Left renal cortex interstitium (tissue), 4 donors: ENCODE measurements around the gene VWC2. TPM values are rescaled to one million over a fixed set of nuclear protein-coding genes. Genes with fewer than 3 reads are reported as not detected.
A peak's percentile ranks its signal among the peaks of the same experiment; 100 is the strongest.
"Not testable (repeated sequence)": the region's sequence is repeated elsewhere in the genome, so short reads cannot be mapped to it uniquely, and the experiment has no call there.

ENCODE experiments used
- DNase-seq, 4 donors: peaks; one replicate each; pipeline ENCODE4 v3.0.0-alpha.2; 2013; ENCODE audit warnings: low read depth in 4 of 4, low spot score in 2 of 4, missing footprints in 1 of 4
- polyA plus RNA-seq, 4 donors: library from polyadenylated mRNA; unstranded; fragments of 120-200 nt; gene quantifications; one replicate each; pipeline ENCODE4 v1.2.1, GENCODE V29; 2013; ENCODE audit not compliant: insufficient read length in 4 of 4

Gene VWC2
- polyA plus RNA-seq, 4 donors = 0.89 to 1.5 (median 1.2) TPM

GRCh38 chr7:49848211-49848841, 74.9 kb downstream of the VWC2 start:
- no peak for DNase-seq

- DNase-seq = no peak
Observed at GRCh38 chr7:49850921-49851613, 77.6 kb downstream of the VWC2 start.

- DNase-seq = not testable (repeated sequence)
Observed at GRCh38 chr7:49851614-49851934, 78.1 kb downstream of the VWC2 start.

- DNase-seq = peak; percentile 29 to 72 (median 42)
Observed at GRCh38 chr7:49852619-49853462, 79.4 kb downstream of the VWC2 start.

GRCh38 chr7:49855281-49855980, 82.0 kb downstream of the VWC2 start:
- DNase-seq = no peak

GRCh38 chr7:49860293-49860692, 86.9 kb downstream of the VWC2 start:
- no peak for DNase-seq

GRCh38 chr7:49866076-49866735, 92.8 kb downstream of the VWC2 start:
- no peak for DNase-seq

DNA sequence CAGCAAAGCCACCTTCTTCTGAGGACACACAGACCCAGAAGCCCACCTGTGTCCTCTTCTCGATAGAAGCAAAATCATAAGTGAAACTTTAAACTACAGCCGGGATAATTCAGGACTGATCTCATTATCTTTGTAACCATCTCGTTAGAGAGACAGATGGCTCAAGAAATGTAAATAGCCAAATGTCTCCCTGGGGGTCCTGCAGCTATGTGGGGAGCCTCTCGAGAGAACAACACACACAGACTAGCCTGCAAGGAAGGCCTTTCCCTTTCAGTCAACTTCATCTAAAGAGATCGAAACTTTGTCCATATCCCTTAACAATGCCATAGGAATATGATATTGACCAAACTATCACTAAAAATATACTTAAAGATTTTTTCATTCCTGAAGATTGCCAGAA, 93.5 kb downstream of the VWC2 start:
- DNase-seq = no peak

GRCh38 chr7:49873420-49873819, 100.0 kb downstream of the VWC2 start:
- DNase-seq = no peak

DNA sequence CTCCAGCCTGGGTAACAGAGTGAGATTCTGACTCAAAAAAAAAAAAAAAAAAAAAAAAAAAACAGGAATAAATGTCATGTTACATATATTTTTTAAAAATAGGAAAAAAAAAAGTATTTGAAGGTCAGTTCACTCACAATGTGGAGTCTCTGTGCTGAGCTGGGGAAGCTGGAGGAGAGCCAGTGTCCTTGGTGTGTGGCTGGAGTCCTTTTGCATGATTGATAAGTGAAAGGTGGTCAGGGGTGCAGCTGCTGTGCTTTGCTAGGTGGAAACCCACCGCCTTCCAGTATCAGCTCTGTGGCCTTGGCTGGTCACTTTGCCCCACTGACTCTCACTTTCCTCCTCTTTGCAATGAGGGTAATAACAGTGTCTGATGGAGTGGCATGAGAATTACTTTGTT, 101.9 kb downstream of the VWC2 start:
- no peak for DNase-seq

DNA sequence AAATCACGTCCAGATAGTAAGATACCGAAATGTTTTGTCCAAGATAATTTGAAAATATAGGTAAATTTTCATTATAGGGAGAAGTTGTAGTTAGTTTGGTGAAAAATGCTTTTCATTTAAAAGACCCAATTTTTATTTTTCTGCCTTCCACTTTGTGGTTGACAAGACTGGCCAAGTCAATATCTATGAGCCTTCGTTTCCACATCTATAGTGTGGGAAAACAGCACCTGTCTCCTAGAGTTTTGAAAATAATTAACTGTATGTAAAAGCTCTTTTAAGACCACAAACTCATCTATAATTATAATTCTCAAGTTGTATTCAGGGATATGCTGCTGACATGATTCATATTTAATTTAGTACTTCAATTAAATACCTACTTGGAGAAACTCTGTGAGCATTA, 102.8 kb downstream of the VWC2 start:
- no peak for DNase-seq

- DNase-seq = no peak
Observed at GRCh38 chr7:49878089-49878488, 104.7 kb downstream of the VWC2 start.

GRCh38 chr7:49878627-49879026, 105.2 kb downstream of the VWC2 start:
- no peak for DNase-seq

- no peak for DNase-seq
Observed at GRCh38 chr7:49883933-49884332, 110.5 kb downstream of the VWC2 start.

DNA sequence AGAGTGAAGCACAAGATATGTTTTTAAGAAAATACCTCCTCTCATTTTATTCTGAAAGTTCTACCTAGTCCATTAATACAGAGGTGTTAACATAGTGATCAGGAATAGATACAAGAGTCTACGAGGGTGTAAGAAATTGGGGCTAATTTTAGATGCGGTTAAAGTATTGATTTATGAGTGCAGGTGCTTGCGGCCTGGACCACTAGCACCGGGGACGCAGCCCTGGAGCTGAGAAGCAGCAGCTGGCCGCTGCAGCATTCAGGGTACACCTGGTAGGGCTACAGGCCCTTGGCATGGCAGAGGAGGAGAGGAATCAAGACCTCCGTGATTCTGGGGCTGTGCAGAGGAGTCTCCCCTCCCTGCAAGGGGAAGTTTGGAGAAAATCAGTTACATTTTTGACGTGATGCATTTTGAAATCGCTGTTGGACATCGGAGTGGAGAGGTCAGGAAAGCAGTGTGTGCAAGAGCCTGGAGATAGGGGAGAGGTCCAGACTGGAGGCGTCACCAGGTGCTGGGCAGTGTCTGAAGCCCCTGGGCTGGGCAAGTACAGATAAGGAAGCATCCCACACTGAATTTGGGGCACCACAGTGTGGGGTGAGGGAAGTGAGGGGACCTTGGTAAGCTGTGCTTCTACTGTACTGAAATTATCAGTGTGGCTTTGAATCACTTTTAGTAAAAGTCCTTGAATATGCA, 112.3 kb downstream of the VWC2 start:
- no peak for DNase-seq

DNA sequence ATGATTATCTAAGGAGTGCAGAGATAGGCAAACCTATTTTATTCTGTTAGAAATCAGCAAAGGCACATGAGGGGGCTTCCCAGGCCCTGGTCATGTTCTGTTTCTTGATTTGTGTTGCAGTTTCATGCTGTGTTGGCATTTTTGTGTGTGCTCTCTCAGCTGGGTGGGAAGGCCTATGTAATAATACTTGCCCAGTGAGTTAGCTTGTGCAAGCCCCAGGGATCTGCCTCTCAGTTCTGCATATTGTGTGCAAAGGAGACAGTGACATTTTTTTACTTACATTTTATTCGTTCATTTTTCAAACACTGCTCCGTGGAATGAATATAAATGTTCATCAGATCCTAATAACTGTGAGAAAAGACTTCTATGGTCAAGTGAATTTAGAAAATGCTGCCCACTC, 119.0 kb downstream of the VWC2 start:
- no peak for DNase-seq

- no peak for DNase-seq
Observed at GRCh38 chr7:49893131-49893530, 119.7 kb downstream of the VWC2 start.

DNA sequence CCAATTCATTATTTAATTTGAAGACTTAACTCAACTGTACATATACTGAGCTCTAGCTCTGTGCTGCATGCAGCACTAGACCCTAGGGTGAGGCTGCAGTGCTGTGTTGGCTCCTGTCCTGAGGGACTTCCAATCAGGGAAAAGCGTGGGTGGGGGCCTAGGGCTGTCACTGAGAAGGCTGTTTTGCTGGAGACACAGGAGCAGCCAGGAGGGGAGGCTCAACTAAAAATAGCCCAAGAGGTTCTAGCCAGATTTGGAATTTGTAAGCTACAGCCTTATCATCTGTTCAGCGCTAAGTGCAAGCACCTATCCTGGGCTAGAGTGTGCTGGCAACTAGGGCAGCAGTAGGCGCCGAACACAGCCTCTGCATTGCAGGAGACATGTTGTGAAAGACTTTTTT, 121.1 kb downstream of the VWC2 start:
- DNase-seq = no peak

DNA sequence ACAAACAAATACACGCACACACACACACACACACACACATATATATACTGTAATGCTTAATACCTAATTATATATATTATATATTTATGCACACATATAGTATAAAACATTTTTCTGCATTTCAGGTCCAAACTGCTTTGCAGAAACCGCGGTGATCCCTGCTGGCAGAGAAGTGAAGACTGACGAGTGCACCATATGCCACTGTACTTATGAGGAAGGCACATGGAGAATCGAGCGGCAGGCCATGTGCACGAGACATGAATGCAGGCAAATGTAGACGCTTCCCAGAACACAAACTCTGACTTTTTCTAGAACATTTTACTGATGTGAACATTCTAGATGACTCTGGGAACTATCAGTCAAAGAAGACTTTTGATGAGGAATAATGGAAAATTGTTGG, 138.5 kb downstream of the VWC2 start:
- DNase-seq = no peak

GRCh38 chr7:49926720-49927119, 153.3 kb downstream of the VWC2 start:
- DNase-seq = no peak
